Ascending aorta (tissue), 2 donors: ENCODE measurements around the gene CHCHD2. TPM values are rescaled to one million over a fixed set of nuclear protein-coding genes. Genes with fewer than 3 reads are reported as not detected.
"Not testable (repeated sequence)": the region's sequence is repeated elsewhere in the genome, so short reads cannot be mapped to it uniquely, and the experiment has no call there.

Experiments
- DNase-seq, 2 donors: peaks; one replicate each; pipeline ENCODE4 v3.0.0-alpha.2; 2019; ENCODE audit warnings: low spot score in 2 of 2
- H3K27ac ChIP-seq, 2 donors: fragments of 200-600 bp; sonication (generic); one replicate each; pipeline ENCODE4 v1.5.1; 2016 to 2017; ENCODE audit warnings: mild to moderate bottlenecking in 1 of 2
- H3K27me3 ChIP-seq: fragments of 200-600 bp; sonication (generic); one replicate; pipeline ENCODE4 v1.5.1; 2017
- H3K36me3 ChIP-seq, 2 donors: fragments of 200-600 bp; sonication (generic); one replicate each; pipeline ENCODE4 v1.5.1; 2016
- H3K4me1 ChIP-seq, 2 donors: fragments of 200-600 bp; sonication (generic); one replicate each; pipeline ENCODE4 v1.5.1; 2016 to 2017; ENCODE audit warnings: mild to moderate bottlenecking in 1 of 2
- H3K4me3 ChIP-seq, 2 donors: fragments of 200-600 bp; sonication (generic); one replicate each; pipeline ENCODE4 v1.5.1; 2016 to 2017; ENCODE audit warnings: mild to moderate bottlenecking in 1 of 2
- H3K9me3 ChIP-seq, 2 donors: fragments of 200-600 bp; sonication (generic); one replicate each; pipeline ENCODE4 v1.5.1; 2016
- CTCF ChIP-seq, 3 experiments: fragments of 200-600 bp in 2 of 3; fragments of 450-650 bp in 1 of 3; sonication (generic) in 2 of 3; IDR thresholded peaks; one replicate each; pipeline ENCODE4 v1.5.1; 2016 to 2019; ENCODE audit warnings: antibody characterized with exemption in 3 of 3, mild to moderate bottlenecking in 1 of 3, moderate library complexity in 1 of 3
- intact Hi-C: fragments of 100-400 bp; cut with DNase I; formaldehyde crosslinking; loops from one replicate; pipeline ENCODE4 v1.15.1; 2023
- total RNA-seq: library from RNA; depleted of rRNA; stranded (reverse); fragments of >200 nt; gene quantifications from one replicate; pipeline ENCODE4 v1.1.0, GENCODE V29; 2016

CHCHD2 gene
- total RNA-seq, 1 donor from 2014 or later = 323 TPM

GRCh38 chr7:56087445-56087844 lies 18.8 kb downstream of the CHCHD2 start:
- H3K36me3 ChIP-seq = peaks cover 21 to 22% of the 10 kb centered on the region in 2 donors
- H3K4me3 ChIP-seq = no peak overlapping the region
- no peak overlapping the region for H3K27ac ChIP-seq
- peaks cover 0 to 7% of the 10 kb centered on the region in 2 donors for H3K4me1 ChIP-seq
- DNase-seq = no peak
- no peak for TF ChIP-seq CTCF (IDR thresholded peaks at IDR 0.05)
- no peaks in the 10 kb centered on the region for H3K9me3 ChIP-seq
- intact Hi-C loops = no loop called here
- no peaks in the 10 kb centered on the region for H3K27me3 ChIP-seq

- intact Hi-C loops = no loop called here
- no peak for DNase-seq
- peaks cover 0 to 1% of the 10 kb centered on the region in 2 donors for H3K4me1 ChIP-seq
- peaks cover 22 to 25% of the 10 kb centered on the region in 2 donors for H3K36me3 ChIP-seq
- no peak for TF ChIP-seq CTCF (IDR thresholded peaks at IDR 0.05)
- H3K4me3 ChIP-seq = no peak overlapping the region
- H3K27me3 ChIP-seq = no peaks in the 10 kb centered on the region
- H3K9me3 ChIP-seq = no peaks in the 10 kb centered on the region
- no peak overlapping the region for H3K27ac ChIP-seq
These were observed 19.5 kb downstream of the CHCHD2 start for GRCh38 chr7:56086761-56087160.

GRCh38 chr7:56083150-56083785 lies 23.0 kb downstream of the CHCHD2 start:
- H3K4me3 ChIP-seq = no peak overlapping the region
- H3K4me1 ChIP-seq = peaks cover 3 to 23% of the 10 kb centered on the region in 2 donors
- no peak for TF ChIP-seq CTCF (IDR thresholded peaks at IDR 0.05)
- no peak for DNase-seq
- H3K27me3 ChIP-seq = no peaks in the 10 kb centered on the region
- peaks cover 19 to 22% of the 10 kb centered on the region in 2 donors for H3K36me3 ChIP-seq
- intact Hi-C loops = no loop called here
- H3K9me3 ChIP-seq = no peaks in the 10 kb centered on the region
- peak overlapping the region; percentile 3 to 51 for H3K27ac ChIP-seq

GRCh38 chr7:56081626-56082340 lies 24.5 kb downstream of the CHCHD2 start:
- no peaks in the 10 kb centered on the region for H3K27me3 ChIP-seq
- no peak overlapping the region for H3K4me3 ChIP-seq
- peaks cover 3 to 23% of the 10 kb centered on the region in 2 donors for H3K4me1 ChIP-seq
- H3K9me3 ChIP-seq = no peaks in the 10 kb centered on the region
- H3K36me3 ChIP-seq = peaks cover 12 to 16% of the 10 kb centered on the region in 2 donors
- DNase-seq = no peak
- intact Hi-C loops = no loop called here
- peak overlapping the region; percentile 77 to 78 for H3K27ac ChIP-seq
- TF ChIP-seq CTCF (IDR thresholded peaks at IDR 0.05) = no peak

GRCh38 chr7:56080726-56081435 lies 25.4 kb downstream of the CHCHD2 start:
- DNase-seq, H3K27me3 ChIP-seq, intact Hi-C loops, H3K9me3 ChIP-seq, H3K4me3 ChIP-seq: not testable (repeated sequence)
- peaks cover 5 to 12% of the 10 kb centered on the region in 2 donors for H3K36me3 ChIP-seq
- peaks cover 3 to 23% of the 10 kb centered on the region in 2 donors for H3K4me1 ChIP-seq
- H3K27ac ChIP-seq = peak overlapping the region; percentile 77 to 78
